IPS-18c (cell line): ENCODE results near the gene MBD4.
A peak's percentile ranks its signal among the peaks of the same experiment; 100 is the strongest.
"Not testable (repeated sequence)": the region's sequence is repeated elsewhere in the genome, so short reads cannot be mapped to it uniquely, and the experiment has no call there.

ENCODE experiments used
- H3K4me3 ChIP-seq: 2 replicates; pipeline ENCODE4 v1.7.0; 2013; ENCODE audit warnings: low read depth, mild to moderate bottlenecking, low read length, moderate library complexity; ENCODE audit not compliant: insufficient read depth
- H3K9me3 ChIP-seq: one replicate; pipeline ENCODE4 v1.6.1; 2013; ENCODE audit warnings: mild to moderate bottlenecking, low read length, moderate library complexity; ENCODE audit not compliant: control insufficient read depth, insufficient read depth

The MBD4 gene

GRCh38 chr3:129402616-129403015, 37.1 kb downstream of the MBD4 start:
- H3K4me3 ChIP-seq: no peak overlapping the region
- H3K9me3 ChIP-seq: no peaks in the 10 kb centered on the region

DNA sequence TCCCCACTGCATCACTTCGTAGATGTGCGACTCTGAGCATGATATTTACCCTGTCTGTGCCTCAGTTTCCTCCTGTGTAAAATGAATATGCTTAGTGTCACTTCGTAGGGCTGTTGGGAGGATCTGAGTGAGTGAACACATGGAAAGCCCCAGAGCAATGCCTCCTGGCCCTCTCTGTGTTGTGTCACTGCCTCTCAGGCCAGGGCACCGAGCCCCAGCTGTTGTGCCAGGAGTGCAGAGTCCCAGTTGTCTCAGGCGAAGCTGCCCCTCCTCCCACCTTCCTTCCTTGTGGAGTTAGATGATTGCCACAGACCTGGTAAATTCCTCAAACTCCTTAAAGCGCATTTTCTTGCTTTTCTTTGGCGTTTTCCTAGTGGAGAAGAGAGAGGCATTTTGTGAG, 37.5 kb downstream of the MBD4 start:
- Histone ChIP-seq H3K4me3 (no peak overlapping the region), H3K9me3 (no peaks in the 10 kb centered on the region)

GRCh38 chr3:129399895-129400357, 39.8 kb downstream of the MBD4 start:
- no peaks in the 10 kb centered on the region for H3K9me3 ChIP-seq
- peak overlapping the region; percentile 83; the same call in 1 of the 2 replicates for H3K4me3 ChIP-seq

GRCh38 chr3:129399145-129399894, 40.4 kb downstream of the MBD4 start:
- Histone ChIP-seq H3K9me3 (no peaks in the 10 kb centered on the region), H3K4me3 (peak overlapping the region; percentile 83)

- peak overlapping the region; percentile 83 for H3K4me3 ChIP-seq
- H3K9me3 ChIP-seq: no peaks in the 10 kb centered on the region
Observed at GRCh38 chr3:129398803-129399144, 41.0 kb downstream of the MBD4 start.

DNA sequence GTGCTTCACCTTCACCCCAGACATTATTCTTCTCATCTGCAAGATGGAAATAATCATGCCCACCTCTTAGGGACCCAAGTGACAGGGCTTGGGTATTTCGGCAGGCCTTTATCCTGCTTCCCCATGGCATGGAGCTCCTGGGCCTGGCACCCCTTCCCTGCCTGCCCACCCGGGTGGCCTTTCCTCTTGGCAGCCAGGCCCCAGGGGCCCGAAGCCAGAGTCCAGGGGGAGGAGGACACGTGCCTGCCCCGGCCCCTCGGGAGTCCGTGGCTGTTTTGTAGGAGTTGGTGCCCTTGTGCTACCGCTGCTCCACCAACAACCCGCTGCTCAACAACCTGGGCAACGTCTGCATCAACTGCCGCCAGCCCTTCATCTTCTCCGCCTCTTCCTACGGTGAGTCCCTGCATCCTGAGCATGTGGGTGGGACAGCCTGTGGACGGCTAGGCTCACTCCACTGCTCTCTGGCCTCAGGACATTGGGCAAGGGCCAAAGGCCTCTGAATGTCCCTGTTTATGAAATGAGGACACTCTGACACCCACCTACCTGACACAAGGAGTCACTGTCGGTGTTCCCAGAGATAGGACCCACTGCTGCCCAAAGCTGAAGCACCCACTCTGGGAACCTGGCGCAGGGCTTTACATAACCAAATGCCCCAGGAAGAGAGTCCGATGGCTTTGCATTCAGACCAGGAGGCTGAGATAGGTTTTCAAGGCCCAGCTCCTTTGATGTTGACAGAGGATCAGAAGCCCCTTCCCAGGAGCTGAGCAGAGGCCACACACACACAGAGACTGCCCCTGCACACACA, 45.8 kb downstream of the MBD4 start:
- H3K9me3 ChIP-seq, H3K4me3 ChIP-seq: not testable (repeated sequence)

- Histone ChIP-seq H3K9me3 (no peaks in the 10 kb centered on the region), H3K4me3 (no peak overlapping the region)
Observed at GRCh38 chr3:129393271-129393670, 46.5 kb downstream of the MBD4 start.

DNA sequence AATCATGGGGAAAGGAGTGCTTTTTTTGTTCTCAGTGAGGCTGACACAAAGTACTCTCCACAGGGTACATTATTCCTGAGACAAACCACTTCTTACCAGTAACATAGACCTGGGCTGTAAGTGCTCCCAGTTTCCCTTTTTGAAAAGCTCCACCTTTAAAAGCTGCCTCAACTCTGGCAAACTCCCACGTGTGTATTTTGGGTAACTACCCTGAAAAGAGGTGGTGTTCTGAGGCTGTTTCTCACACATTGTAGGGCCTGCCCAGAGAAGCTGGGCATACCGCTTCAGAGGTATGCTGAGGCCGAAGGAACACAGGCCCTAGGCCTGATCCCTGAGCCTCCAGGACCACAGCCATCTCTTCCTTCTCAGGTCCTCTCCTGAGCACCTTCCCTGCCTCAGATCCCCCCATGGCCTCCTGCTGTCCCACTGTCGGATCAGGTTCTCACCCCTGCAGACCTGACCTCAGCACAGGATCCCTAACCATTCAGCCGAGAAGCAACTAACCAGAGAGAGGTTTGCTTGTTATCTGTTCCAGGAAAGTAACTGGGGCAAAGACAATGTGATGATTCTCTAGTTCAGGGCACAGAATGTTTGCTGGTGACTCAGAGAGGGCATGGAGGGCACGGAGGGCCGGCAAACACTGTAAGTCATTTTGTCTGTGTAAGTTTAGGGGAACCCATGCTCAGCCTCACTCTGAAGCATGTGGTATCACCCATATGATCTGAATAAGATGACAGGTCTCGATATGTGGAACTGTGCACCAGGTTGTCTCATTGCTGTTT, 47.5 kb downstream of the MBD4 start:
- not testable (repeated sequence) for H3K4me3 ChIP-seq, H3K9me3 ChIP-seq

DNA sequence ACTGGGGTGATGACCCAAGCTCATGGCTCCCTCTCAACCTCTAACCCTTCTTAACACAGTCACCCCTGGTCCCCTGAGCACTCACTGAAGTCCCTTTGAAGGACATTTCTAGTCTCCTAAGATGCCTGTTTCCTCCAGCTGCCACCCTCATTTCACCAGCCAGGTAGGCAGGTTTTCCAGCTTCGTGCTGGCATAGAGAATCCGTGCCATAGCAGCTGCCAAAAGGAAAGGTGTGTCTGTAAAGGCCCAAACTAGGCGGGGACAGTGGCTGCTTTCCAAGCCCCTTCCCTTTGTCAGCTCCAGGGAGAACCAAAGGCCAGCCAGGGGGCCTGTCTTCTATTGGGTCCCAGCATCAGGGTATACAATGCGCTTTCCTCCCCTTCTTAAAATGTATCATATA, 48.2 kb downstream of the MBD4 start:
- not testable (repeated sequence) for H3K9me3 ChIP-seq, H3K4me3 ChIP-seq

GRCh38 chr3:129389572-129389937, 50.2 kb downstream of the MBD4 start:
- no peaks in the 10 kb centered on the region for H3K9me3 ChIP-seq
- no peak overlapping the region for H3K4me3 ChIP-seq

GRCh38 chr3:129388791-129389571, 50.8 kb downstream of the MBD4 start:
- H3K9me3 ChIP-seq, H3K4me3 ChIP-seq: not testable (repeated sequence)

- Histone ChIP-seq H3K4me3 (no peak overlapping the region), H3K9me3 (no peaks in the 10 kb centered on the region)
Observed at GRCh38 chr3:129387487-129387886, 52.3 kb downstream of the MBD4 start.

GRCh38 chr3:129386984-129387383, 52.8 kb downstream of the MBD4 start:
- H3K4me3 ChIP-seq: no peak overlapping the region
- no peaks in the 10 kb centered on the region for H3K9me3 ChIP-seq

- H3K4me3 ChIP-seq, H3K9me3 ChIP-seq: not testable (repeated sequence)
Observed at GRCh38 chr3:129385507-129385906, 54.2 kb downstream of the MBD4 start.

DNA sequence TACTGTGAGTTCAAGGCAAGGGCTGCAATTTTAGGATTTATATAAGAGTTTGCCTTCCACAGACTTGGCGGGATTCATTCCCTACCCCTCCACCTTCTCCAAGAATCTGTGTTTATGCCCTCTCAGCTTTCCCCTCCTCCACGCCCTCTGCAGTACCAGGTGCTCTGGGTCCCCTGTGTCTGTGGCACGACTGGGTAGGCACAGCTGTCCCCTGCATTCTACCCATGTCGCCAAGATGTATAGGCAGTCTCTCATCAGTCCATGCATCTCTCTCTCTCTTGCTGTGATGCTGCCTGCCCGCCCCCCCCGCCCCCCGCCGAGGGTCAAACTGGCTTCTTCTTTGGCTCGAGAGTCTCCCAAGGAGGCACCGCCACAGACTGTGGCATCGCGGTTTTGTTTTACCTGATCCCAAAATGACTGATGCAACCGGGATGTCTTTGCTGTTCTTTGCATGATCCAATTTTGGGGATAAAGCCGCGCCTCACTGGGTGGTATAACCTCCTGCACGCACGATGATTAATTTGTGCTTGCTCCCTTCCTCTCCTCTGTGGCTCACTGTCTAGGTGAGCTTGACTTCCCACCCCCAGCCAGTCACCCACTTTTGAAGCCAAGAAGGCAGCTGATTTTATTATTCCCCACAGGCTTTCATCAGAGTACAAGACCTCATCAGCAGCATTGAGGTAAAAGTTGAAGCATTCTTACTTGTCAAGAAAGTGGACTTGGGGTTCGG, 55.0 kb downstream of the MBD4 start:
- H3K9me3 ChIP-seq: no peaks in the 10 kb centered on the region

DNA sequence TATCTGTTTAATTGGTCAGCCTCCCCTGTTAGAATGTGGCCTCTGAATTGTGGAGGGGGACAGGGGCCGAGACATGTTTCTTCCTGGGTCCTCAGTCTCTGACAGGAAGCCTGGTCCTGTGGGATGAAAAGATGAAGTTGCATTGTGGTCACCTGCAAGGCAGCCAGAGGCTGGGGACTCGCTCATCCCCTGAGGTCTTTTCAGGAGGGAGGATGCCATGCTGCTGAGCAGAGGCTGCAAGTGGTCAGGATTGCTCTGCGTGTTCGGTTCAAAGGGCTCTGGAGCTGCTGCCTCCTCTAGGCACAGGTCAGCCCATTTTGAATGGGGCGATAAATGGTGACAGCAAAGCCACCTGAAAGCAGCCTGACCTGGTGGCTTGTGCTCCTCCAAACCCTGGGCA, 55.6 kb downstream of the MBD4 start:
- H3K4me3 ChIP-seq, H3K9me3 ChIP-seq: not testable (repeated sequence)

More for the DNA sequence above, 55.0 kb downstream of the MBD4 start:
- no peak overlapping the region for H3K4me3 ChIP-seq
